ENCODE results near the gene OGDH. TPM values are rescaled to one million over a fixed set of nuclear protein-coding genes. Genes with fewer than 3 reads are reported as not detected.

The OGDH gene
- total RNA-seq, 1 donor from 2014 or later: 73.7 TPM

DNA sequence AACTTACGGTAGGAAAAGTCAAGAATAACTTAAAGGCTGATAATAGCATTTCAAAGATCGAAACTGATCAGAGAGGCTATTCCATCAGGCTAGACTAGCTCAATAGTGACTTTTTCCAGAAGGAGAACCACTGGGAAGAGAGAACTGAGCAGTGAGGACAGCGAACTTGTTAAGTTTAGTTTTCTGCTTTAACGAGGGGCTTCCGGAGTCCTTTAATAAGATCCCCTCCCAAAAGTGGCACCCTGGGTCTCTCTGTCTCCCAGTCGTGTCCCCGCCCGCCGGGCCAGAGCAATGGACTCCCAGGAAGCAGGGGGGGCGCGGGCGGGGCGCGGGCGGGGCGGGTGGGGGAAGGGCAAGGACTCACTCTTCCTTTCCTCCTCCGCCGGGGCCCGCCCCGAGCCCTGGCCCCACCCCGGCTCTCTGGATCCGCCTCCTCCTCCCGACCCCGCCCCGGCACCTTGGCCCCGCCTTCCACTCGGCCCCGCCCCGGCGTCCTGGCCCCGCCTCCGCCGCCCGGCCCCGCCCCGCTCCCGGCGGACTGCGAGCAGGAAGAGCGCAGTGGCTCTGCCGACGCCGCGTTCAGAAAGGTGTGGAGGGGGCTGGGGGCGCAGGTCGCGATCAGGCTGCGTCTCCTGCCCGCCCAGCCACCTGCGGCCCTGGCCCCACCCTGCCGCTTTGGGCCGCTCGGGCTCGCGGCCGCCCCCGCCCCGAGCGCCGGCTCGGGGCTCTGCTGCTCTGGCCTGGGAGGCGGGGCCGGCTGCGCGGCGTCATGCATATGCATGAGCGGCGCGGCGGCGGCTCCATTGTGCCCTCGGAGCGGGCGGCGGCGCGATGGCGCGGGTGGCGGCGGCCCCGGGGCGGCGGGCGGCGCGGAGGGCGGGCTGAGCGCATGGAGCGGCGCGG, 141.9 kb downstream of the OGDH start, which contains the start of gene ZMIZ2:
Gene ZMIZ2 (plus strand): TSS at position 803 of the 903 bp plus-strand sequence. CDS start 7,403 bp downstream, outside the sequence.
- peak within 1 kb of the TSS; percentile 86 for H3K4me3 Mint-ChIP-seq (ENCODE audit: unreplicated experiment)

DNA sequence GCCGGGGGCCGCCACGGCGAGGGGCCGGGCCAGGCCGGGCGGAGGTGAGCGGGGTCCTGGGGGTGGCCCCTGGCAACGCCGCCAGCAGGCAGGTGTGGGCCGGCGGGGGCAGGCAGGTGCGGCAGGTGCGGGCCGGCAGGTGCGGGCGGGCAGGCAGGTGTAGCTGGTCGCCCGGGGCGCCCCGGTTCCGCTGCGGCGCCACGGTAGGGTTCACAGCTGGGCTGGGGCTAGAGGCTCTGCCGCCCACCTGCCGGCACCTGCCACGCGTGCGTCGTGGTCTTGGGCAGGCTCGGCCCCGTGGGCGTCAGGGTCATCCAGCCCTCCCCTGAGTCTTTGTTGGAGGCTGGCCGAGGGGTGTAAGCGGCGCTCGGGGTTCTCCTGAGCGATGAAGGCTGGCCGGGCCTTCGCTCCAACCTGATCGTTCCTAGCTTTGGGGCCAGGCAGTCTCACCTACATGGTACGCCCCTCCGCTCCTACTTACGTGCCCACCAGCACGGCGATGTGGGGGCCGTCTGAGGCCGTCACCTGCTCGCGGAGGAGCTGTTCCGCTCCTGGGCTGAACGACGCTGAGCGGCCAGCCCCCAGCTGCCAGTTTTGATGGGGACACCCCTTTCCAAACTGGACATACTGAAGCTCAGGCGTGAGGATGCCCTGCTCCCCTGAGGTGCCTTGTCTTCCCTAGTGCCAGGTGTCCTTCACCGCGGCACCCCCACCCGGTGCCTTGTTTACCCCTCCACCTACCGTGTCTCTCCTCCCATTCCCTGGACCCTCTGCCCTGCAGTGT, 142.7 kb downstream of the OGDH start:
- no peaks in the 10 kb centered on the region for H3K9me3 Mint-ChIP-seq (ENCODE audit: unreplicated experiment)
- Histone ChIP-seq H3K4me3 (ENCODE audit: insufficient read depth, low read depth, low read length) (peak overlapping the region; percentile 79), H3K9me3 (ENCODE audit: insufficient read depth, low read depth, low read length) (no peaks in the 10 kb centered on the region), H3K27me3 (ENCODE audit: insufficient read depth, low read length) (no peaks in the 10 kb centered on the region), H3K4me2 (ENCODE audit: low read length) (peak overlapping the region; percentile 93), H3K27ac (ENCODE audit: low read depth, low read length) (no peak overlapping the region), H4K20me1 (ENCODE audit: insufficient read depth, low read length) (peaks cover 50% of the 10 kb centered on the region), H3K9ac (ENCODE audit: low read length) (peak overlapping the region; percentile 87), H3K36me3 (ENCODE audit: insufficient read depth, low read length) (no peaks in the 10 kb centered on the region), H2AFZ (ENCODE audit: low read depth, low read length) (no peak overlapping the region), H3K4me1 (ENCODE audit: insufficient read depth, low read length) (peaks cover 17% of the 10 kb centered on the region), H3K79me2 (ENCODE audit: insufficient read depth, low read length) (peaks cover 54% of the 10 kb centered on the region)
- H3K27me3 Mint-ChIP-seq (ENCODE audit: low read depth, unreplicated experiment): no peaks in the 10 kb centered on the region
- TF ChIP-seq EZH2 (IDR thresholded peaks at IDR 0.05; ENCODE audit: insufficient read depth, low read length): no peak
- TF ChIP-seq, protein P1, sequence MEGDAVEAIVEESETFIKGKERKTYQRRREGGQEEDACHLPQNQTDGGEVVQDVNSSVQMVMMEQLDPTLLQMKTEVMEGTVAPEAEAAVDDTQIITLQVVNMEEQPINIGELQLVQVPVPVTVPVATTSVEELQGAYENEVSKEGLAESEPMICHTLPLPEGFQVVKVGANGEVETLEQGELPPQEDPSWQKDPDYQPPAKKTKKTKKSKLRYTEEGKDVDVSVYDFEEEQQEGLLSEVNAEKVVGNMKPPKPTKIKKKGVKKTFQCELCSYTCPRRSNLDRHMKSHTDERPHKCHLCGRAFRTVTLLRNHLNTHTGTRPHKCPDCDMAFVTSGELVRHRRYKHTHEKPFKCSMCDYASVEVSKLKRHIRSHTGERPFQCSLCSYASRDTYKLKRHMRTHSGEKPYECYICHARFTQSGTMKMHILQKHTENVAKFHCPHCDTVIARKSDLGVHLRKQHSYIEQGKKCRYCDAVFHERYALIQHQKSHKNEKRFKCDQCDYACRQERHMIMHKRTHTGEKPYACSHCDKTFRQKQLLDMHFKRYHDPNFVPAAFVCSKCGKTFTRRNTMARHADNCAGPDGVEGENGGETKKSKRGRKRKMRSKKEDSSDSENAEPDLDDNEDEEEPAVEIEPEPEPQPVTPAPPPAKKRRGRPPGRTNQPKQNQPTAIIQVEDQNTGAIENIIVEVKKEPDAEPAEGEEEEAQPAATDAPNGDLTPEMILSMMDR (IDR thresholded peaks at IDR 0.05; ENCODE audit: insufficient read depth, low read depth, low read length): no peak
- H3K4me1 Mint-ChIP-seq (ENCODE audit: low read depth, unreplicated experiment): peaks cover 20% of the 10 kb centered on the region
- H3K27ac Mint-ChIP-seq (ENCODE audit: unreplicated experiment): peak overlapping the region; percentile 56
- FAIRE-seq: no peak
- no peak for DNase-seq (ENCODE audit: low read depth)
- peak overlapping the region; percentile 86 for H3K4me3 Mint-ChIP-seq (ENCODE audit: unreplicated experiment)
- peaks cover 8% of the 10 kb centered on the region for H3K36me3 Mint-ChIP-seq (ENCODE audit: low read depth, unreplicated experiment)

More for the DNA sequence above, 141.9 kb downstream of the OGDH start, which contains the start of gene ZMIZ2:
- TF ChIP-seq, protein P1 (IDR thresholded peaks at IDR 0.05; ENCODE audit: insufficient read depth, low read depth, low read length): no peak
- peak within 1 kb of the TSS; percentile 87 for H3K9ac ChIP-seq (ENCODE audit: low read length)
- peaks cover 45% of the 10 kb centered on the region for H3K79me2 ChIP-seq (ENCODE audit: insufficient read depth, low read length)
- peaks cover 42% of the 10 kb centered on the region for H4K20me1 ChIP-seq (ENCODE audit: insufficient read depth, low read length)
- H3K27ac ChIP-seq (ENCODE audit: low read depth, low read length): peak within 1 kb of the TSS; percentile 91
- peaks cover 17% of the 10 kb centered on the region for H3K4me1 ChIP-seq (ENCODE audit: insufficient read depth, low read length)
- H3K4me1 Mint-ChIP-seq (ENCODE audit: low read depth, unreplicated experiment): peaks cover 20% of the 10 kb centered on the region
- DNase-seq (ENCODE audit: low read depth) (peak; percentile 58), FAIRE-seq (no peak)
- peak within 1 kb of the TSS; percentile 93 for H3K4me2 ChIP-seq (ENCODE audit: low read length)
- no peaks in the 10 kb centered on the region for H3K9me3 Mint-ChIP-seq (ENCODE audit: unreplicated experiment)
- peaks cover 8% of the 10 kb centered on the region for H3K36me3 Mint-ChIP-seq (ENCODE audit: low read depth, unreplicated experiment)
- peak within 1 kb of the TSS; percentile 79 for H3K4me3 ChIP-seq (ENCODE audit: insufficient read depth, low read depth, low read length)
- no peaks in the 10 kb centered on the region for H3K9me3 ChIP-seq (ENCODE audit: insufficient read depth, low read depth, low read length)
- peak within 1 kb of the TSS; percentile 86 for H3K27ac Mint-ChIP-seq (ENCODE audit: unreplicated experiment)
- H3K27me3 ChIP-seq (ENCODE audit: insufficient read depth, low read length): no peaks in the 10 kb centered on the region
- peak within 1 kb of the TSS; percentile 89 for H2AFZ ChIP-seq (ENCODE audit: low read depth, low read length)
- H3K27me3 Mint-ChIP-seq (ENCODE audit: low read depth, unreplicated experiment): no peaks in the 10 kb centered on the region
- no peaks in the 10 kb centered on the region for H3K36me3 ChIP-seq (ENCODE audit: insufficient read depth, low read length)
